OCI-LY3 (cell line): ENCODE data around the gene NENF.

ENCODE experiments used
- H2AFZ ChIP-seq: fragments of 200-600, 300-600 bp; shearing (Covaris generic); 2 replicates; pipeline ENCODE4 v1.6.0; 2014; ENCODE audit warnings: antibody characterized with exemption, low read depth, low read length
- H3K27ac ChIP-seq: fragments of 200-600, 300-600 bp; sonication (generic); 2 replicates; pipeline ENCODE4 v1.5.1; 2014; ENCODE audit warnings: mild to moderate bottlenecking, low read length, moderate library complexity, mixed read lengths
- H3K27me3 ChIP-seq: fragments of 200-600, 300-600 bp; sonication (generic); 2 replicates; pipeline ENCODE4 v1.6.1; 2014; ENCODE audit warnings: low read depth, low read length, mixed read lengths
- H3K36me3 ChIP-seq: fragments of 200-600, 300-600 bp; sonication (generic); replicated peaks from 2 replicates; pipeline ENCODE3; 2014; ENCODE audit warnings: low read depth, low read length, mixed read lengths
- H3K4me1 ChIP-seq: fragments of 300-600, 200-600 bp; sonication (generic); 2 replicates; pipeline ENCODE4 v1.6.1; 2014; ENCODE audit warnings: low read length, mixed read lengths
- H3K4me2 ChIP-seq: fragments of 200-600, 300-600 bp; sonication (generic); 2 replicates; pipeline ENCODE4 v1.6.1; 2014; ENCODE audit warnings: low read length, mixed read lengths
- H3K4me3 ChIP-seq: fragments of 300-600, 200-600 bp; sonication (generic); 2 replicates; pipeline ENCODE4 v1.5.1; 2014; ENCODE audit warnings: antibody characterized with exemption, mild to moderate bottlenecking, low read length, moderate library complexity
- H3K79me2 ChIP-seq: fragments of 300-600, 200-600 bp; shearing (Covaris generic); 2 replicates; pipeline ENCODE4 v1.6.1; 2014; ENCODE audit warnings: mild to moderate bottlenecking, low read length, mixed read lengths
- H3K9ac ChIP-seq: fragments of 300-600, 200-600 bp; shearing (Covaris generic); 2 replicates; pipeline ENCODE4 v1.6.0; 2014; ENCODE audit warnings: mild to moderate bottlenecking, low read length, moderate library complexity
- H3K9me3 ChIP-seq: fragments of 200-600, 300-600 bp; shearing (Covaris generic); 2 replicates; pipeline ENCODE4 v1.6.1; 2014; ENCODE audit warnings: low read length, mixed read lengths; ENCODE audit not compliant: insufficient read depth
- H4K20me1 ChIP-seq: fragments of 200-600, 300-600 bp; sonication (generic); 2 replicates; pipeline ENCODE4 v1.6.1; 2016; ENCODE audit warnings: low read length, mixed read lengths; ENCODE audit not compliant: insufficient read depth
- EZH2phosphoT487 ChIP-seq: fragments of 200-600 bp; shearing (Covaris generic); IDR thresholded peaks from 2 replicates; pipeline ENCODE4 v1.6.1; 2018; ENCODE audit warnings: antibody characterized with exemption, mixed run types, low read depth
- TF ChIP-seq, protein P1 (sequence below): fragments of 200-600, 300-600 bp; sonication (generic); IDR thresholded peaks from 2 replicates; pipeline ENCODE4 v1.5.1; 2014; ENCODE audit warnings: antibody characterized with exemption, low read length, low read depth

NENF gene

DNA sequence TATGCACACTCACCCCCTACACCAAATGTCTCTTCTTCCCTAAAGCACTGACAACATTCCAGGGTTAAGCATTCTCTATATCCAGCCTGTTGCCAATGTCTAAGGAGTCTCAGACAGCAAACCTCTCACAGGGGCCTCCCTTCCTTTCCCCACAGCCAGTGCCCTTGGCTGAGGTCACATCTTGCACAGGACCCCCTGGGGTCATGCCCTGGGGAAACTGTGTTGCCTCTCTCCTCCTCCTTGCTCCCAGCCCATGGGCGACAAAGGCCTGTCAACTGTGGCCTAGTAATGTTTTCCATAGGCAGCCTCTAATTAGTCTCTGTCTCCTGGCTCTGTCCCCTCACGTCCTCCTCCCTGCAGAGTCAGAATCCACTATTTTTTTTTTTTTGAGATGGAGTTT, 54.6 kb downstream of the NENF start:
- no peaks in the 10 kb centered on the region for H3K9me3 ChIP-seq
- TF ChIP-seq, protein P1, sequence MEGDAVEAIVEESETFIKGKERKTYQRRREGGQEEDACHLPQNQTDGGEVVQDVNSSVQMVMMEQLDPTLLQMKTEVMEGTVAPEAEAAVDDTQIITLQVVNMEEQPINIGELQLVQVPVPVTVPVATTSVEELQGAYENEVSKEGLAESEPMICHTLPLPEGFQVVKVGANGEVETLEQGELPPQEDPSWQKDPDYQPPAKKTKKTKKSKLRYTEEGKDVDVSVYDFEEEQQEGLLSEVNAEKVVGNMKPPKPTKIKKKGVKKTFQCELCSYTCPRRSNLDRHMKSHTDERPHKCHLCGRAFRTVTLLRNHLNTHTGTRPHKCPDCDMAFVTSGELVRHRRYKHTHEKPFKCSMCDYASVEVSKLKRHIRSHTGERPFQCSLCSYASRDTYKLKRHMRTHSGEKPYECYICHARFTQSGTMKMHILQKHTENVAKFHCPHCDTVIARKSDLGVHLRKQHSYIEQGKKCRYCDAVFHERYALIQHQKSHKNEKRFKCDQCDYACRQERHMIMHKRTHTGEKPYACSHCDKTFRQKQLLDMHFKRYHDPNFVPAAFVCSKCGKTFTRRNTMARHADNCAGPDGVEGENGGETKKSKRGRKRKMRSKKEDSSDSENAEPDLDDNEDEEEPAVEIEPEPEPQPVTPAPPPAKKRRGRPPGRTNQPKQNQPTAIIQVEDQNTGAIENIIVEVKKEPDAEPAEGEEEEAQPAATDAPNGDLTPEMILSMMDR: no peak
- no peak for TF ChIP-seq EZH2phosphoT487
- no peak overlapping the region for H3K4me3 ChIP-seq
- no peak overlapping the region for H3K9ac ChIP-seq
- H4K20me1 ChIP-seq: no peaks in the 10 kb centered on the region
- no peak overlapping the region for H2AFZ ChIP-seq
- H3K36me3 ChIP-seq: no peaks in the 10 kb centered on the region
- no peaks in the 10 kb centered on the region for H3K79me2 ChIP-seq
- no peak overlapping the region for H3K4me2 ChIP-seq
- no peak overlapping the region for H3K27ac ChIP-seq
- peaks cover 43% of the 10 kb centered on the region for H3K4me1 ChIP-seq
- H3K27me3 ChIP-seq: no peaks in the 10 kb centered on the region

DNA sequence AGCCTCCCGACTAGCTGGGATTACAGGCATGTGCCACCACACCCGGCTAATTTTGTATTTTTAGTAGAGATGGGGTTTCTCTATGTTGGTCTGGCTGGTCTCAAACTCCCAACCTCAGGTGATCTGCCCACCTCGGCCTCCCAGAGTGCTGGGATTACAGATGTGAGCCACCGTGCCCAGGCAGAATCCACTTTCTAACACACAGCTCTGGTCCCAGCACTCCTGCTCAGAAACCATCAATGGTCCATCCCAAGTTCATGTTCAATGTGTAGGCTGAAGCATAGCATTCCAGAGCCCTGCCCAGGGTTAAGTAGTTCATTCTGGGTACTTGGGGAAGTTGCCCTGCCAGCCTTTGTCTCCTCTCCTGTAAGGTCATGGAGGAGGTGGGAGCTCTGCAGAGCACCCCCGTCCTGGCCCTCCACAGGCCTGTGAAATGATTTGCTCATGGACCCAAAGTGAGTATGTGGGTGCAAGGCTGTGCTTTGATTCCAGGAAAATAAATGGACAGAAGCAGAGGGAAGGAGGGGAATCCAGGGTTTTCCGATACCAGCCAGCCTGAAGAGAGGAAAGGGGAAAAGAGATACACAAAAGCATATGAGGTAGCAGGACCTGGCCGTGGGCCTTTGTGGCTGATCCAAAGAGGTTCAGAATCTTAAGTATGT, 55.2 kb downstream of the NENF start:
- no peaks in the 10 kb centered on the region for H3K79me2 ChIP-seq
- no peak overlapping the region for H3K9ac ChIP-seq
- peaks cover 43% of the 10 kb centered on the region for H3K4me1 ChIP-seq
- no peak overlapping the region for H3K27ac ChIP-seq
- no peaks in the 10 kb centered on the region for H3K36me3 ChIP-seq
- no peaks in the 10 kb centered on the region for H3K27me3 ChIP-seq
- peak overlapping the region; percentile 45; the same call in 1 of the 2 replicates for H2AFZ ChIP-seq
- H3K4me3 ChIP-seq: no peak overlapping the region
- no peaks in the 10 kb centered on the region for H4K20me1 ChIP-seq
- no peaks in the 10 kb centered on the region for H3K9me3 ChIP-seq
- no peak for TF ChIP-seq EZH2phosphoT487
- TF ChIP-seq, protein P1: no peak
- peak overlapping the region; percentile 43 for H3K4me2 ChIP-seq

DNA sequence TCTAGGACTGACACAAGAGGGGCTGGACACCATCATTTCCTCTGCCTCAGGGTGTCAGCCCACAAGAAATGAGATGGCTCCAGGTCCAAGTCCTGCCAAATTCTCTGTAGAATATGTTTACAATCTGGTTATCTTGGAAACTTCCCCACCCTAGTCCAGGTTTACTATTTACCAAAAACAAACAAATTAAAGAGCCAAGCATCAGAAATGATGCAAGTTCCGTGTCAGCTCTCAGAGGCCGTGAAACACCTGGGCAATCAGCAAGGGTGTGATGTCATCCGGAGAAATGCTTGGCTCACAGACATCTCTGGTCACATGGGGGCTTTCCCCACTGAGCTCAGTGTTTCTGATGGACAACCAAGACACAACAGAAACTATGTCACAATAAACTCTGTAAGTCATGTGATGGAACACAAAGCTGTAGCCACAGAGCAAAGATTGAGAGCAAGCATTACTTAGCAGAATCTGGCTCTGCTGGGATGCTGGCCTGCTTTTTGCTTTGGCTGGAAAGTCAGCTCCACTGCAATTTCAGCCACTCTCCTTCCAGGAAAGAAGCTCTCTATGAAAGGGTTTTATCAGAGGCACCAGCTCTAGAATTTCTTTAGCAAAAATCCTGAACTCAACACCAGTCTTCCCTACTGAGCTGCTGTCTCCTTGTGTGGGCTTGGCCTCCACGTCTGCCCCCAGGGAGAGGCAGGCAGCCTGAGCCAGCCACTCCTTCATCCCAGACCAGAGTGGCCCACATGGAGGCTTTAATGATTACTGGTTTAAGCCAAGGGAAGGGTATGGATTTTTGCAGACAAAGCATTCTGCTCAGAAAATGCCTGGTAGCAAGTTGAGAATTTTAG, 55.9 kb downstream of the NENF start:
- H3K9me3 ChIP-seq: no peaks in the 10 kb centered on the region
- H3K36me3 ChIP-seq: no peaks in the 10 kb centered on the region
- H3K27ac ChIP-seq: no peak overlapping the region
- H3K4me3 ChIP-seq: no peak overlapping the region
- no peaks in the 10 kb centered on the region for H3K27me3 ChIP-seq
- no peak for TF ChIP-seq EZH2phosphoT487
- TF ChIP-seq, protein P1: no peak
- peaks cover 43% of the 10 kb centered on the region for H3K4me1 ChIP-seq
- H3K79me2 ChIP-seq: no peaks in the 10 kb centered on the region
- no peaks in the 10 kb centered on the region for H4K20me1 ChIP-seq
- peak overlapping the region; percentile 43 for H3K4me2 ChIP-seq
- H3K9ac ChIP-seq: no peak overlapping the region
- H2AFZ ChIP-seq: peak overlapping the region; percentile 45; the same call in 1 of the 2 replicates

DNA sequence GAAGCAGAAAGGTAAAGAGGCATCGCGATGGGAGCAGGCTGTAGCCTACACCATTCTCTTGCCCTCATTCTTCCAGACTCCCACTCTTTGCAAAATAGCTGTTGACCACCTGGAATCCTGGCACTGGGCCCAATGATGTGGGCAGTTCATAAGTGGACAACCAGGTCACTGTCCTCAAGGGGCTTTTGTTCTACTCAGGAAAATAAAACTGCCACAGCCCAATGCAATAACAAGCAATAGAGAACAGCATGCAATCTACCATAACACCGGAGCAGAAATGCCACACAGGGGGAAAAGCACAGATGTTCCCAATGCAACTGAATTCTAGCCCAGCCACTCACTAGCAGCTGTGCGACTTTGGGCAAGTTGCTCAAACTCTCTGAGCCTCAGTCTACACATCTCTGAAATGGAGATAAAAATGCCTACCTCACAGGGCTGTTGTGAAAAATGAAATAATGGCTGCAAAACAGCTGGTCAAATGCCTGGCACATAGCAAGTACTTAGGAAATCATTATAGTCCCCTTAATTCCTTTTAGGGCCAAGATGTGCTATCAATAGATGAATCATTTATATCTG, 56.7 kb downstream of the NENF start:
- Histone ChIP-seq H3K4me1 (peaks cover 43% of the 10 kb centered on the region), H3K4me3 (no peak overlapping the region), H3K79me2 (no peaks in the 10 kb centered on the region), H3K36me3 (no peaks in the 10 kb centered on the region), H3K9me3 (no peaks in the 10 kb centered on the region), H3K27me3 (no peaks in the 10 kb centered on the region), H3K27ac (no peak overlapping the region), H3K9ac (no peak overlapping the region), H4K20me1 (no peaks in the 10 kb centered on the region), H3K4me2 (peak overlapping the region; percentile 43; the same call in 1 of the 2 replicates), H2AFZ (no peak overlapping the region)
- no peak for TF ChIP-seq EZH2phosphoT487
- TF ChIP-seq, protein P1: no peak
